HTR-8/SVneo (cell line): ENCODE measurements around the gene CCSER2.

Experiments
- DNase-seq: peaks from one replicate; pipeline ENCODE4 v3.0.0; 2011; ENCODE audit warnings: low spot score, mixed read lengths; ENCODE audit not compliant: insufficient read length
- FAIRE-seq: peaks from 2 replicates; lab custom pipeline; 2011; peaks lifted over from hg19 to GRCh38; lab: Jason Lieb, UNC

The CCSER2 gene

DNA sequence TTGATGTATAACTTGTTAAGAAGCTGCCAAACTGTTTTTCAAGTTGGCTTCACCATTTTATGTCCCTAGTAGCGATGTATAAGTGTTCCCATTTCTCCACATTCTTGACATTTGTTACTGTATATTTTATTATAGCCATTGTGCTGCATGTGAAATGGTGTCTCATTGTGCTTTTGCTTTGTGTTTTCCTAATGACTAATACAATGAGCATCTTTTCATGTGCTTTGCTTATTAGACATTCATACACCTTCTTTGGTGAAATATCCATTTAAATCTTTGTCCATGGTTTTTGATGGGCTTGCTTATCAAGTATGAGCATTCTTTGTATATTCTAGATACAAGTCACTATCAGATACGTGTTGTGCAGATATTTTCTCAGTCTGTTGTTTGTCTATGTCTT is 203.0 kb downstream of the CCSER2 start:
- FAIRE-seq (no peak), DNase-seq (no peak)

- DNase-seq: no peak
- no peak for FAIRE-seq
Measured at GRCh38 chr10:84534168-84534567, 205.8 kb downstream of the CCSER2 start.

GRCh38 chr10:84537447-84537931 is 209.1 kb downstream of the CCSER2 start:
- DNase-seq (peak; percentile 64), FAIRE-seq (no peak)

DNA sequence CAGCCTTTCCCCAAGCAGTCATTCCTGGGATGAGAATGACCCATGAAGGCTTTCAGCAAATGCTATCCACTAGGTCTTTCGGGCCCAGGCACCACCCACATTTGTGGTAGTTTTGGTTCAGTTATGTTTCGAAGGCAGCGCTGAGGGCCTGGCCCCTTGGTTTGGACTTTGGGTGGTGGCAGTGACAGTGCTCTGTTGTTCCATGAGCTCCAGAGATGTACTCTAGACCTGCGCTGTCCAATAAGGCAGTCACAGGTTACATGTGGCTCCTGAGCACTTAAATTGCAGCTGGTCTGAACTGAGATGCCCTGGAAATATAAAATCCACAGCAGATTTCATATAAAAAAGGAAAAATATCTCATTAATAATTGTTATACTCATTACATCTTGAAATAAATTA is 209.6 kb downstream of the CCSER2 start:
- no peak for FAIRE-seq
- no peak for DNase-seq

GRCh38 chr10:84539216-84539615 is 210.8 kb downstream of the CCSER2 start:
- FAIRE-seq (no peak), DNase-seq (no peak)

- DNase-seq (peak; percentile 34), FAIRE-seq (no peak)
Measured at GRCh38 chr10:84540022-84540616, 211.7 kb downstream of the CCSER2 start.

DNA sequence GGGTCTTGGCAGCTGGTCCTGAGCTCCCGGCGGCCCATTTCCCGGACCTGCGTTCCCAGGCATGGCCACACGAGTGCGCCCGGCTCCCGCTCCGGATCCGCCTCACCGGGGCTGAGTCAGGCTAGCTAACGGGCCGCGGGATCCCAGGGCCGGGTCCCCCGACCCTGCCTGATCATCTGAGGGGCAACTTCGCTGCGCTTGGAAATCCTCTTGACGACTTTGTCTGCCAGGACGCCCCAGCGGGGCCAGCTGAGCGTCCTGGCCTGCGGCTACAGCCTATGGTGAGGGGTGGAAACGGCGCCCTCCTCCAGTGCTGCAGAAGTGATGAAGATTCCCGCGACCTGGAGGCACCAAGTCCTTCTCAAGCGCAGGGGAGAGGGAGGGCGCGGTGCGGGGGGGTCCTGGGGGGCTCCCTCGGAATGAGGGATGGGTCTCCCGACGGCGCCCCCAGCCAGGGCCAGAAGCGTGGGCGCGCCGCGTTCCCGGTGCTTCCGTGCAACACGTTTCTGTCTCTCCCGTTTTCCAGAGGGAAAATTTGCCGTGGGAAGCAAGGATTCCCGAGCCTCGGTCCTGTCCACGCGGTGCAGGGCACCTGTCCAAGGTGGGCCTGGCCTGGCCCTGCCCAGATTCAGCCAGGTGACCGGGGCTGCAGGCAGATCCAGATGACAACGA is 212.4 kb downstream of the CCSER2 start:
- FAIRE-seq (no peak), DNase-seq (peak; percentile 32)

GRCh38 chr10:84541289-84541637 is 212.9 kb downstream of the CCSER2 start:
- DNase-seq (no peak), FAIRE-seq (no peak)

- no peak for DNase-seq
Measured at GRCh38 chr10:84542522-84543490, 214.4 kb downstream of the CCSER2 start.

GRCh38 chr10:84543948-84544347 is 215.6 kb downstream of the CCSER2 start:
- no peak for DNase-seq
- FAIRE-seq: no peak

More at GRCh38 chr10:84542522-84543490, 214.4 kb downstream of the CCSER2 start:
- no peak for FAIRE-seq

DNA sequence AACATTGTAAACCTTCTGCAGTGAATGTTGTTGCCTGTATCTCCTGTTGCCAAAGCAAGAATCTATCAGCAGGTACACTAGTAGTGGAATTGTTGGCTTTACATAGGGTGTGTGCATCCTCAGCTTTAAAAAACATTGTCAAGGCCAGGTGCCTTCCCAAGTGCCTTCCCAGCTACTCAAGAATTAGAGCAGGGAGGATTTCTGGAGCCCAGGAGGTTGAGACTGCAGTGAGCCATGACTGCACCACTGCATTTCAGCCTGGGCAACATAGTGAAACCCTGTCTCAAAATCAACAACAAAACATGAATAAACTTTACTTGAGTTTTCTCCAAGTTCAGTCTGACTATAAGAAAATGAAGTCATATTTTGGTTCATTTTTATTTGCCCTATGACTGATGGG is 217.3 kb downstream of the CCSER2 start:
- DNase-seq: no peak
- no peak for FAIRE-seq

- DNase-seq (no peak), FAIRE-seq (no peak)
Measured at GRCh38 chr10:84546609-84547008, 218.2 kb downstream of the CCSER2 start.

- FAIRE-seq (no peak), DNase-seq (no peak)
Measured at GRCh38 chr10:84547616-84548015, 219.2 kb downstream of the CCSER2 start.

DNA sequence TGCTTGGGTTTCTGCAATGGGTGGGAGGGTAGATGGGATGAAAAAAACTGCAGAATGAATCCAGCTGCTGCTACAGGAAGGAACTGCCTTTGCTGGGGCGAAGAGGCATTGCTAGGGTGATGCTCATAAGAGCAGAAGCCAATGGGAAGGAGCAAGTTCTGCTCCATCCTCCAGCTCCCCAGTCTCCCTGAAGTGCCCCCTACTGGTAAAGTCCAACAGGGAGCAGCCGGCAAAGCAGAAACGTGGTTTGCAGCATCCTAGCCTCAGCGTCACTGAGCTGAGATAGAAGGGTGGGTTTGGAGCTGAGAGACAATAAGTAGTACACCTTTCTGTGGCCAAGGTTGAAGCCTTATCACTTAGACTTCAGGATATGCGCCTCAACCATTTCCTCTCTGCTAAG is 220.5 kb downstream of the CCSER2 start:
- DNase-seq (no peak), FAIRE-seq (no peak)

DNA sequence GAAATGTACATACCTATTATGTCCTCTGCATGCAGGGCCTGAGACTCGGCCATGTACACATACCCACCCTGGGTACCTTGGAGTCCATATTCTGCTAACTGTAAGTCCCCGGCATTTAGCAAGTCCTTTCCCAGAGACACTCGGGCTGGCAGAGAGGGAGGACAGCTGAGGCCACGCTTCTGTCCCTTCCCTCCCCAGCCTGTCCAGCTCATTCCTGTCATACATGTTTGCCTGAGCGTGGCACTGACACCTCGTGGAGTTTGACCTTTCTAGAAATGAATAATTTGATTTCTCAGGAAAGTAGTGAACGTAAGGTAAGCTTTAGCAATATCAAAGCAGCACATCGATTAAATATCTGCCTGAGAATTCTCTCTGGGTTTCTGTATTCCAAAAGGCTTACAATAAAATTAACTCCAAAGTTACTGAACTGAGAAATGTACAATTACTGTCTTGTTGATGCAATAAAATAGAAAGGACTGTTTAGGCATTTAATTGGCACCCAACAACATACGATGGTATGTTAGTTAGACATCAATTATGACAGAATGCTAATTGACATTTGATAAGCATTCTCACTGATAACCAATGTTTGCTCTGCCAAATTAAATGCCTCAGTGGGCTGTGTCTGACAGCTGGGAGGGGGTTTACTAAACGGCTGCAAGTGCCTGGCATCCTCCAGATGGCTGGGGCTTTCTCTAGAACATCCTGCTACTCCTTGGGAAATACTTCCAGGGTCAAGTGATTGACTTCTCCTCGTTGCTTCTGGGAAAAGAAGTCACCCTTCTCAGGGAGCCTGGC is 221.2 kb downstream of the CCSER2 start:
- FAIRE-seq: no peak
- no peak for DNase-seq

DNA sequence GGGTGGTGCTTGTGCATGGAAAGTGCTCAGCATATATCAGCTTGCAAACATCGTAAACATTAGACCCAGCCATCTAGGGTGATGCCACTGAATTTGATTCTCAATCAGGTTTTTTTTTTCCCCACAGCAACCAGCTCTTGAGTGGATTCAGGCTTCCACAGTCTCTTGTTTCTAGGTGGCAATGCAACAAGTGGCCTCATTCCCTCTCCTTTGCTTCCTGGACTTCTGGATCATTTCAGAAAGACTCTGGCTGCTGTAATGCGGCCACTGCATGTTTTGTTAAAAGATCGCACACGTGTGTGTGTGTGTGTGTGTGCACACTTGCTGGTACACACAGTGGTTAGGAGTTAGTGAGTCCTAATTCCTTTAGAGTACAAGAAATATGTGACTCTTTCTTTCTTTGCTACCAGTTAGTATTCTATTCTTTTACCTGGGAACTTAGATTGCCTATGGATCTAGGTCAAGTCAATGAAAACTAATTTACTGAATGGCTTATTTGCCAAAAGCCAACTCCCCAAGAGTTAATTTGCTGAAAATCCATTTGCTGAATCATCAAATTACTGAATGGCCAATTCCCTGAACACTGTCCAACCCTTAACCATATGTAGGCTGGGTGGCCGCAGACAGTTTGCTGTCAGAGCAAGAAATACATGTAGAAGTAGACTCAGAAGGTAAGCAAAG is 222.5 kb downstream of the CCSER2 start:
- DNase-seq: no peak

GRCh38 chr10:84551437-84552120 is 223.2 kb downstream of the CCSER2 start:
- FAIRE-seq (no peak), DNase-seq (no peak)

More for the DNA sequence above, 222.5 kb downstream of the CCSER2 start:
- no peak for FAIRE-seq

- FAIRE-seq (no peak), DNase-seq (no peak)
Measured at GRCh38 chr10:84552478-84552877, 224.1 kb downstream of the CCSER2 start.

DNA sequence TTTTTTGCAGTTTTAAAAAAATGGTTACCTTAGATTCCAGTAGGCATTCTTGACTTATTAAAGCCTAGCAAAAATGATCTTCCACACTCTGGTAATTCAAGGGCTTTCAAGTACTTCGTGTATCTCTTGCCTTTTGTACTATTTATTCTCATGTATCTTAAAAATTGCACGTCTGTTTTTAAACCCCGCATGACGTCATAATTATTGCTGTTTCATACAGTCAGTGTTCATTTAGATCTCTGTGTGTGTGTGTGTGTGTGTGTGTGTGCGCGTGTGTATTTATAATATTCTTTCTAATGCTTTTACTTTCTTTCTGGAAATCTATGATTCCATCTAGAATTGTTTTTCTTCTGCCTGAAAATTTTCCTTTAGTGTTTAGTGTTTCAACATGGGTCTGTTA is 234.2 kb downstream of the CCSER2 start:
- FAIRE-seq (no peak), DNase-seq (no peak)
